WTC11 (cell line): ENCODE measurements around the gene EIF5A2. TPM values are rescaled to one million over a fixed set of nuclear protein-coding genes. Genes with fewer than 3 reads are reported as not detected.
"Not testable (repeated sequence)": the region's sequence is repeated elsewhere in the genome, so short reads cannot be mapped to it uniquely, and the experiment has no call there.

Experiments
- ATAC-seq: fragments of 200-7000 bp; cut with Tn5 transposase; 2 replicates; pipeline ENCODE4 v1.10.0; 2021; ENCODE audit warnings: mild to moderate bottlenecking, moderate library complexity
- CTCF ChIA-PET: fragments of 300-600 bp; sonication (Branson Sonifier 250); formaldehyde crosslinking; loops from one replicate; lab custom pipeline; 2021; ENCODE audit warnings: antibody characterized with exemption; lab: Charles Lee
- POLR2A ChIA-PET: fragments of 350-600 bp; sonication (Branson Sonifier 250); formaldehyde crosslinking; loops from one replicate; lab custom pipeline; 2021; ENCODE audit warnings: antibody characterized with exemption; lab: Charles Lee
- DNase-seq: peaks from one replicate; pipeline ENCODE4 v3.0.0; 2021; ENCODE audit warnings: low spot score
- H3K27ac Mint-ChIP-seq: 2 replicates; pipeline ENCODE4 v1.8.0; 2021; ENCODE audit warnings: mixed read lengths
- H3K27me3 Mint-ChIP-seq: 2 replicates; pipeline ENCODE4 v1.8.0; 2021; ENCODE audit warnings: low read depth, mild to moderate bottlenecking, moderate library complexity, mixed read lengths
- H3K36me3 Mint-ChIP-seq: 2 replicates; pipeline ENCODE4 v1.8.0; 2021; ENCODE audit warnings: mixed read lengths
- H3K4me1 Mint-ChIP-seq: 2 replicates; pipeline ENCODE4 v1.8.0; 2022; ENCODE audit warnings: mixed read lengths
- H3K4me3 Mint-ChIP-seq: 2 replicates; pipeline ENCODE4 v1.8.0; 2021; ENCODE audit warnings: mild to moderate bottlenecking, moderate library complexity, mixed read lengths
- H3K9me3 Mint-ChIP-seq: 2 replicates; pipeline ENCODE4 v1.8.0; 2021; ENCODE audit warnings: mixed read lengths
- AR ChIP-seq: fragments of 250-450 bp; sonication (Bioruptor Pico); IDR thresholded peaks from 2 replicates; pipeline ENCODE4 v1.9.0; 2021; ENCODE audit warnings: mild to moderate bottlenecking
- ATF3 ChIP-seq: sonication (generic); formaldehyde crosslinking; conservative IDR thresholded peaks from 2 replicates; pipeline ENCODE4 v1.8.1; 2022; ENCODE audit warnings: mild to moderate bottlenecking, missing genetic modification reagents
- CREM ChIP-seq: sonication (generic); formaldehyde crosslinking; IDR thresholded peaks from 2 replicates; pipeline ENCODE4 v1.8.1; 2022; ENCODE audit warnings: mild to moderate bottlenecking, missing genetic modification reagents, moderate library complexity
- E2F4 ChIP-seq: sonication (generic); formaldehyde crosslinking; IDR thresholded peaks from 2 replicates; pipeline ENCODE4 v1.8.1; 2022; ENCODE audit warnings: low read depth, mild to moderate bottlenecking, moderate library complexity, missing genetic modification reagents, borderline replicate concordance
- EMX1 ChIP-seq: fragments of 250-450 bp; sonication (Bioruptor Pico); IDR thresholded peaks from 2 replicates; pipeline ENCODE4 v1.8.0; 2021; ENCODE audit warnings: mild to moderate bottlenecking
- FOXJ3 ChIP-seq: sonication (generic); formaldehyde crosslinking; IDR thresholded peaks from 2 replicates; pipeline ENCODE4 v1.9.0; 2021; ENCODE audit warnings: missing genetic modification reagents, mild to moderate bottlenecking, borderline replicate concordance
- FOXP1 ChIP-seq: sonication (generic); formaldehyde crosslinking; IDR thresholded peaks from 2 replicates; pipeline ENCODE4 v1.8.0; 2022; ENCODE audit warnings: missing genetic modification reagents, mild to moderate bottlenecking, moderate library complexity, borderline replicate concordance
- GTF2I ChIP-seq: fragments of 250-450 bp; sonication (Bioruptor Pico); conservative IDR thresholded peaks from 2 replicates; pipeline ENCODE4 v1.4.0; 2021; ENCODE audit warnings: mild to moderate bottlenecking
- IRF2 ChIP-seq: sonication (generic); formaldehyde crosslinking; IDR thresholded peaks from 2 replicates; pipeline ENCODE4 v1.8.0; 2022; ENCODE audit warnings: low read depth, missing genetic modification reagents, borderline replicate concordance
- MAX ChIP-seq: sonication (generic); formaldehyde crosslinking; IDR thresholded peaks from 2 replicates; pipeline ENCODE4 v1.8.0; 2022; ENCODE audit warnings: mild to moderate bottlenecking, missing genetic modification reagents
- NR1H2 ChIP-seq: sonication (generic); formaldehyde crosslinking; IDR thresholded peaks from 2 replicates; pipeline ENCODE4 v1.9.0; 2021; ENCODE audit warnings: mild to moderate bottlenecking, moderate library complexity, missing genetic modification reagents
- NR3C1 ChIP-seq: sonication (generic); formaldehyde crosslinking; conservative IDR thresholded peaks from 2 replicates; pipeline ENCODE4 v1.8.1; 2023; ENCODE audit warnings: low read depth, mild to moderate bottlenecking, missing genetic modification reagents
- TEAD1 ChIP-seq: sonication (generic); formaldehyde crosslinking; IDR thresholded peaks from 2 replicates; pipeline ENCODE4 v1.8.0; 2022; ENCODE audit warnings: mild to moderate bottlenecking, missing genetic modification reagents
- ZBTB21 ChIP-seq: sonication (generic); formaldehyde crosslinking; IDR thresholded peaks from 2 replicates; pipeline ENCODE4 v1.8.1; 2023; ENCODE audit warnings: mild to moderate bottlenecking, missing genetic modification reagents, borderline replicate concordance
- ZNF121 ChIP-seq: sonication (generic); formaldehyde crosslinking; IDR thresholded peaks from 2 replicates; pipeline ENCODE4 v1.8.0; 2023; ENCODE audit warnings: missing genetic modification reagents
- ZNF232 ChIP-seq: sonication (generic); formaldehyde crosslinking; IDR thresholded peaks from 2 replicates; pipeline ENCODE4 v1.8.0; 2022; ENCODE audit warnings: mild to moderate bottlenecking, missing genetic modification reagents
- ZNF416 ChIP-seq: fragments of 250-450 bp; sonication (Bioruptor Pico); IDR thresholded peaks from 2 replicates; pipeline ENCODE4 v1.9.0; 2021; ENCODE audit warnings: mild to moderate bottlenecking, inconsistent platforms
- ZNF423 ChIP-seq: fragments of 250-450 bp; sonication (Bioruptor Pico); IDR thresholded peaks from 2 replicates; pipeline ENCODE4 v2.1.2; 2022; ENCODE audit warnings: mild to moderate bottlenecking, moderate library complexity
- total RNA-seq: library from RNA; stranded (reverse); gene quantifications from 3 replicates; pipeline ENCODE4 v1.2.3, GENCODE V29; 2021

Gene EIF5A2
- total RNA-seq, 1 experiment from 2014 or later, result 7.6 TPM

GRCh38 chr3:170941551-170941950, 33.1 kb upstream of the EIF5A2 start (continued):
- TF ChIP-seq FOXJ3 (CRISPR knock-in tag) (no peak), E2F4 (CRISPR knock-in tag) (no peak), ZNF416 (CRISPR knock-in tag) (no peak), NR3C1 (CRISPR knock-in tag) (no peak), NR1H2 (CRISPR knock-in tag) (no peak), AR (no peak)

- H3K4me3 Mint-ChIP-seq, H3K36me3 Mint-ChIP-seq, H3K27ac Mint-ChIP-seq, H3K27me3 Mint-ChIP-seq, ATAC-seq, DNase-seq, CTCF ChIA-PET, H3K4me1 Mint-ChIP-seq, POLR2A ChIA-PET: not testable (repeated sequence)
- H3K9me3 Mint-ChIP-seq, result peaks cover 33% of the 10 kb centered on the region
Observed at GRCh38 chr3:170933039-170933438, 24.6 kb upstream of the EIF5A2 start.

- H3K36me3 Mint-ChIP-seq, result peaks cover 51% of the 10 kb centered on the region
- POLR2A ChIA-PET, result not testable (repeated sequence)
Observed at GRCh38 chr3:170923553-170923952, 15.1 kb upstream of the EIF5A2 start.

GRCh38 chr3:170918715-170919114, 10.3 kb upstream of the EIF5A2 start:
- no peak for ATAC-seq
- no peak for TF ChIP-seq ATF3 (CRISPR knock-in tag)
- TF ChIP-seq TEAD1 (CRISPR knock-in tag), result no peak
- no peak for TF ChIP-seq CREM (CRISPR knock-in tag)
- TF ChIP-seq ZNF232 (CRISPR knock-in tag), result no peak
- TF ChIP-seq FOXP1 (CRISPR knock-in tag), result no peak
- no peak for TF ChIP-seq ZNF423
- no peak for TF ChIP-seq IRF2 (CRISPR knock-in tag)
- TF ChIP-seq EMX1 (CRISPR knock-in tag), result no peak
- no peak for TF ChIP-seq ZNF121 (CRISPR knock-in tag)
- no peak for TF ChIP-seq MAX (CRISPR knock-in tag)
- no peak for TF ChIP-seq GTF2I (CRISPR knock-in tag)
- no peak for TF ChIP-seq ZBTB21 (CRISPR knock-in tag)
- TF ChIP-seq, all 79 proteins: peak for 0
- peaks cover 71% of the 10 kb centered on the region for H3K9me3 Mint-ChIP-seq
- peaks cover 59% of the 10 kb centered on the region for H3K36me3 Mint-ChIP-seq
- ChIA-PET POLR2A (no interaction called here), CTCF (no interaction called here)
- no peak overlapping the region for H3K27ac Mint-ChIP-seq
- H3K4me3 Mint-ChIP-seq, result no peak overlapping the region
- H3K4me1 Mint-ChIP-seq, result peaks cover 2% of the 10 kb centered on the region
- H3K27me3 Mint-ChIP-seq, result peaks cover 12% of the 10 kb centered on the region
- DNase-seq, result no peak

More at GRCh38 chr3:170923553-170923952, 15.1 kb upstream of the EIF5A2 start:
- H3K4me1 Mint-ChIP-seq, H3K4me3 Mint-ChIP-seq, ATAC-seq, DNase-seq, CTCF ChIA-PET, H3K27ac Mint-ChIP-seq: not testable (repeated sequence)
- H3K27me3 Mint-ChIP-seq, result peaks cover 13% of the 10 kb centered on the region
- H3K9me3 Mint-ChIP-seq, result peaks cover 68% of the 10 kb centered on the region
